Measurements from ENCODE around the gene CFAP20. TPM values are rescaled to one million over a fixed set of nuclear protein-coding genes. Genes with fewer than 3 reads are reported as not detected.

CFAP20 gene
- total RNA-seq, 1 experiment from 2014 or later = 59.7 TPM

- BruUV-seq (replicated peaks) = no TSS peak
- intact Hi-C loops (cut with micrococcal nuclease) = no loop called here
- H3K36me3 ChIP-seq (ENCODE audit: control insufficient read depth in 1 of 2, insufficient read depth in 2 of 2, low read length in 2 of 2) = no peaks in the 10 kb centered on the region
- CTCF ChIA-PET = no interaction called here
- H3K9ac ChIP-seq (ENCODE audit: low read length) = no peak overlapping the region
- DNase-seq (ENCODE audit: low read depth, low spot score) (no peak), ATAC-seq (no peak)
- no peaks in the 10 kb centered on the region for H3K4me1 ChIP-seq (ENCODE audit: control insufficient read depth in 1 of 2, insufficient read depth in 2 of 2, low read length in 2 of 2)
- H3K9me2 ChIP-seq (ENCODE audit: insufficient read depth) = no peaks in the 10 kb centered on the region
- no peaks in the 10 kb centered on the region for H3K79me2 ChIP-seq (ENCODE audit: insufficient read depth, low read length)
- H2AFZ ChIP-seq (ENCODE audit: low read depth, low read length, poor library complexity, severe bottlenecking) = no peak overlapping the region
- RAD21 ChIA-PET (ENCODE audit: low non-redundant PET in 1 of 2, low total read pairs in 2 of 2, uncharacterized antibody in 2 of 2, unreplicated experiment in 2 of 2) = no interaction called here
- H3K9me3 ChIP-seq (ENCODE audit: control insufficient read depth in 1 of 2, insufficient read depth in 1 of 2, low read depth in 1 of 2, low read length in 2 of 2) = no peaks in the 10 kb centered on the region
- H3K27me3 ChIP-seq (ENCODE audit: insufficient read depth, low read length) = no peaks in the 10 kb centered on the region
- no peak overlapping the region for H3K4me3 ChIP-seq (replicated peaks in 1 of 2; ENCODE audit: low read depth in 1 of 2, low read length in 2 of 2)
- POLR2A ChIA-PET = no interaction called here
- TF ChIP-seq JUND (IDR thresholded peaks at IDR 0.05) (no peak), SP1 (IDR thresholded peaks at IDR 0.05; ENCODE audit: low read depth) (no peak), CEBPB (IDR thresholded peaks at IDR 0.05; ENCODE audit: low read depth) (no peak), RAD21 (IDR thresholded peaks at IDR 0.05; ENCODE audit: low read depth) (no peak), ZBTB33 (IDR thresholded peaks at IDR 0.05; ENCODE audit: extremely low read depth, insufficient replicate concordance, low read length) (no peak), SRF (IDR thresholded peaks at IDR 0.05; ENCODE audit: low read depth) (no peak), YY1 (IDR thresholded peaks at IDR 0.05; ENCODE audit: extremely low read depth, insufficient replicate concordance, low read depth, low read length) (no peak), ZFX (IDR thresholded peaks at IDR 0.05) (no peak), TCF7L2 (IDR thresholded peaks at IDR 0.05; ENCODE audit: borderline replicate concordance, extremely low read depth, insufficient read depth, insufficient read length) (no peak), REST (IDR thresholded peaks at IDR 0.05; ENCODE audit: low read depth) (no peak), POLR2A (IDR thresholded peaks at IDR 0.05; ENCODE audit: borderline replicate concordance, extremely low read depth, insufficient read depth, insufficient read length) (no peak), CBX3 (IDR thresholded peaks at IDR 0.05; ENCODE audit: low read depth) (no peak), EZH2 (IDR thresholded peaks at IDR 0.05) (no peak), MAX (IDR thresholded peaks at IDR 0.05) (no peak), ELF1 (IDR thresholded peaks at IDR 0.05; ENCODE audit: borderline replicate concordance, low read depth) (no peak), CTCF (IDR thresholded peaks at IDR 0.05 in 2 of 3, conservative IDR thresholded peaks at IDR 0.05 in 1 of 3; ENCODE audit: borderline replicate concordance in 1 of 3, insufficient read depth in 1 of 3, low read depth in 2 of 3, low read length in 2 of 3) (no peak), ZNF274 (IDR thresholded peaks at IDR 0.05; ENCODE audit: low read depth, low read length) (no peak), EZH2phosphoT487 (IDR thresholded peaks at IDR 0.05; ENCODE audit: borderline replicate concordance) (no peak), FOSL1 (IDR thresholded peaks at IDR 0.05; ENCODE audit: low read depth) (no peak), POLR2AphosphoS5 (IDR thresholded peaks at IDR 0.05; ENCODE audit: low read depth, low read length) (no peak)
- H3K4me2 ChIP-seq (ENCODE audit: low read length) = no peak overlapping the region
- H3K27ac ChIP-seq (ENCODE audit: low read depth, low read length) = no peak overlapping the region
- H4K20me1 ChIP-seq (ENCODE audit: insufficient read depth) = no peaks in the 10 kb centered on the region
Observed at GRCh38 chr16:58076514-58076913, 52.7 kb downstream of the CFAP20 start.

Data from HCT116 (cell line).